ENCODE data around the gene KRIT1.

The KRIT1 gene

DNA sequence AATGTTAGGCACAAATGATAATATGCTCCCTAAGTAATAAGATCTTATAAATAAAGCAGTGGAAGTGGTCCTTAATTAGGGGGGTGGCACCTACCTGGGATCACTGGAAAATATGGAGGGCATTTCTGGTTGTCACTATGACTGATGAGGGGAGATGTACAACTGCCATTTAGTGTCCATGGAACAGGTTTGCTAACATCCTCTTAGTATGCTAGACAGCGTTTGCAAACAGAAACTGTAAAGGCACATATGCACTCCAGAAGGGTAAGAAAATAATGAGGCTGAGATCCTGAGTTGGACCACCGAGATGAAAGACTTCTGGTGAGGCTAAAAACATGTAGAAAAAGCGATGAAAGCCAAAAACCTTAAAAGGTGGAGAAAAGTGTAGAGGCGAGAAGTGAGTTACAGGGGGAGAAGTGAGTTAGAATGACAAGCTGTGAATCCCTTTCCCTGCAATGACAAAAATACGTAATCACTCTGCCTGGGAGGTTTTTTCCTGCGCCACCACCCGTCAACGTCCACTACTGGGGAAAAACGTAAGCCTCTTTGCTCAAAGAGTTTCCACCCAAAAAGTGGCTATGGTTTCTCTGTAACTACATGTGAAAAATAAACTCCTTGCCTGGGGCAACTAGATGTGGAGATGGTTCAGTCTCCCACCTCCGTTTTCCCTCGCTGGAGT lies 767 bp downstream of the KRIT1 start:
- H3K27ac ChIP-seq (replicated peaks), result peak overlapping the region; percentile 90
- no peaks in the 10 kb centered on the region for H3K27me3 ChIP-seq (ENCODE audit: insufficient read depth, poor library complexity, severe bottlenecking)
- TF ChIP-seq POLR2AphosphoS5 (IDR thresholded peaks at IDR 0.05; ENCODE audit: low read depth) (no peak), GABPA (IDR thresholded peaks at IDR 0.05; ENCODE audit: low read depth) (no peak), SPI1 (IDR thresholded peaks at IDR 0.05; ENCODE audit: borderline replicate concordance, low read depth) (no peak)
- TF ChIP-seq, protein P1, sequence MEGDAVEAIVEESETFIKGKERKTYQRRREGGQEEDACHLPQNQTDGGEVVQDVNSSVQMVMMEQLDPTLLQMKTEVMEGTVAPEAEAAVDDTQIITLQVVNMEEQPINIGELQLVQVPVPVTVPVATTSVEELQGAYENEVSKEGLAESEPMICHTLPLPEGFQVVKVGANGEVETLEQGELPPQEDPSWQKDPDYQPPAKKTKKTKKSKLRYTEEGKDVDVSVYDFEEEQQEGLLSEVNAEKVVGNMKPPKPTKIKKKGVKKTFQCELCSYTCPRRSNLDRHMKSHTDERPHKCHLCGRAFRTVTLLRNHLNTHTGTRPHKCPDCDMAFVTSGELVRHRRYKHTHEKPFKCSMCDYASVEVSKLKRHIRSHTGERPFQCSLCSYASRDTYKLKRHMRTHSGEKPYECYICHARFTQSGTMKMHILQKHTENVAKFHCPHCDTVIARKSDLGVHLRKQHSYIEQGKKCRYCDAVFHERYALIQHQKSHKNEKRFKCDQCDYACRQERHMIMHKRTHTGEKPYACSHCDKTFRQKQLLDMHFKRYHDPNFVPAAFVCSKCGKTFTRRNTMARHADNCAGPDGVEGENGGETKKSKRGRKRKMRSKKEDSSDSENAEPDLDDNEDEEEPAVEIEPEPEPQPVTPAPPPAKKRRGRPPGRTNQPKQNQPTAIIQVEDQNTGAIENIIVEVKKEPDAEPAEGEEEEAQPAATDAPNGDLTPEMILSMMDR (IDR thresholded peaks at IDR 0.05; ENCODE audit: insufficient read depth, low read length), result no peak
- TF ChIP-seq, protein P2, sequence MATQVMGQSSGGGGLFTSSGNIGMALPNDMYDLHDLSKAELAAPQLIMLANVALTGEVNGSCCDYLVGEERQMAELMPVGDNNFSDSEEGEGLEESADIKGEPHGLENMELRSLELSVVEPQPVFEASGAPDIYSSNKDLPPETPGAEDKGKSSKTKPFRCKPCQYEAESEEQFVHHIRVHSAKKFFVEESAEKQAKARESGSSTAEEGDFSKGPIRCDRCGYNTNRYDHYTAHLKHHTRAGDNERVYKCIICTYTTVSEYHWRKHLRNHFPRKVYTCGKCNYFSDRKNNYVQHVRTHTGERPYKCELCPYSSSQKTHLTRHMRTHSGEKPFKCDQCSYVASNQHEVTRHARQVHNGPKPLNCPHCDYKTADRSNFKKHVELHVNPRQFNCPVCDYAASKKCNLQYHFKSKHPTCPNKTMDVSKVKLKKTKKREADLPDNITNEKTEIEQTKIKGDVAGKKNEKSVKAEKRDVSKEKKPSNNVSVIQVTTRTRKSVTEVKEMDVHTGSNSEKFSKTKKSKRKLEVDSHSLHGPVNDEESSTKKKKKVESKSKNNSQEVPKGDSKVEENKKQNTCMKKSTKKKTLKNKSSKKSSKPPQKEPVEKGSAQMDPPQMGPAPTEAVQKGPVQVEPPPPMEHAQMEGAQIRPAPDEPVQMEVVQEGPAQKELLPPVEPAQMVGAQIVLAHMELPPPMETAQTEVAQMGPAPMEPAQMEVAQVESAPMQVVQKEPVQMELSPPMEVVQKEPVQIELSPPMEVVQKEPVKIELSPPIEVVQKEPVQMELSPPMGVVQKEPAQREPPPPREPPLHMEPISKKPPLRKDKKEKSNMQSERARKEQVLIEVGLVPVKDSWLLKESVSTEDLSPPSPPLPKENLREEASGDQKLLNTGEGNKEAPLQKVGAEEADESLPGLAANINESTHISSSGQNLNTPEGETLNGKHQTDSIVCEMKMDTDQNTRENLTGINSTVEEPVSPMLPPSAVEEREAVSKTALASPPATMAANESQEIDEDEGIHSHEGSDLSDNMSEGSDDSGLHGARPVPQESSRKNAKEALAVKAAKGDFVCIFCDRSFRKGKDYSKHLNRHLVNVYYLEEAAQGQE (IDR thresholded peaks at IDR 0.05; ENCODE audit: insufficient replicate concordance, low read depth), result no peak
- H3K4me3 ChIP-seq (replicated peaks; ENCODE audit: insufficient read depth, low read length), result peak overlapping the region; percentile 88
- DNase-seq (ENCODE audit: low read depth in 1 of 2, low spot score in 1 of 2), result peak; percentile 10 to 27

DNA sequence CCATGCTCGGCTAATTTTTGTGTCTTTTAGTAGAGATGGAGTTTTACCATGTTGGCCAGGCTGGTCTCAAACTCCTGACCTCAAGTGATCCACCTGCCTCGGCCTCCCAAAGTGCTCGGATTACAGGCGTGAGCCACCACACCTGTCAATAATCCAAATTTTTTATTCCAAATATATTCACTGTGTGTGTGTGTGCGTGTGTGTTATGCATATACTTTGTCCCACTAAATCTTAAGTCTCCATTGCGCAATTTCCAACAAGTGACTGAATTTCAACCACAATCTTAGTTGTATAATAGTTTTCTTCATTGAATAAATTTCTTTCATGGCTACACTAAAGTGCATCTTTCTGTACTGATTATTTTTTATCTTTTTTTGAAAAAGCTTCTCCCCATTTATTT lies 2.7 kb downstream of the KRIT1 start:
- TF ChIP-seq POLR2AphosphoS5 (IDR thresholded peaks at IDR 0.05; ENCODE audit: low read depth), result no peak
- H3K27ac ChIP-seq (replicated peaks), result no peak overlapping the region
- no peaks in the 10 kb centered on the region for H3K27me3 ChIP-seq (ENCODE audit: insufficient read depth, poor library complexity, severe bottlenecking)
- H3K4me3 ChIP-seq (replicated peaks; ENCODE audit: insufficient read depth, low read length), result no peak overlapping the region
- DNase-seq (ENCODE audit: low read depth in 1 of 2, low spot score in 1 of 2), result peak in 1 of 2 experiments; percentile 21

DNA sequence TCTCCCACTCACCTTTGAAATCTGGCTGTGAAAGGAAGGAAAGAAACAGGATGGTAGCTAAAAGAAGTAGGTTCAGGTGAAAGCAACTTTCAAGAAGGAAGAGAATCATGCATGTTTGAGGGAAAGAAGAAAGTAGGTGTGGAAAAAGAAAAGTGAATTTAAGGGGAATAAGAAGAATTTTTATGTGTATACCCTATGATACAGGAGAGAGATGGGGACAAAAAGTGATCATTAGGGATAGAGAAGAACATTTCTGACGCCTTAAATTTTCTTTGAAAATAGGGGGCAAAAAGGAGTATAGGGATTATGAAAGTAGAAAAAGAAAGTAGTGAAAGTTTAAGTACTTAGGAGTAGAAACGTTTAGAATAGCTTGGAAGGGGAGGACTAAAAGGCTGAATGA lies 15.2 kb downstream of the KRIT1 start:
- no peaks in the 10 kb centered on the region for H3K27me3 ChIP-seq (ENCODE audit: insufficient read depth, poor library complexity, severe bottlenecking)
- no peak overlapping the region for H3K4me3 ChIP-seq (replicated peaks; ENCODE audit: insufficient read depth, low read length)
- no peak for DNase-seq (ENCODE audit: low read depth in 1 of 2, low spot score in 1 of 2)
- TF ChIP-seq, protein P1 (IDR thresholded peaks at IDR 0.05; ENCODE audit: insufficient read depth, low read length), result no peak
- TF ChIP-seq POLR2AphosphoS5 (IDR thresholded peaks at IDR 0.05; ENCODE audit: low read depth), result no peak
- TF ChIP-seq SPI1 (IDR thresholded peaks at IDR 0.05; ENCODE audit: borderline replicate concordance, low read depth), result no peak
- no peak for TF ChIP-seq GABPA (IDR thresholded peaks at IDR 0.05; ENCODE audit: low read depth)
- TF ChIP-seq, protein P2 (IDR thresholded peaks at IDR 0.05; ENCODE audit: insufficient replicate concordance, low read depth), result no peak
- no peak overlapping the region for H3K27ac ChIP-seq (replicated peaks)

DNA sequence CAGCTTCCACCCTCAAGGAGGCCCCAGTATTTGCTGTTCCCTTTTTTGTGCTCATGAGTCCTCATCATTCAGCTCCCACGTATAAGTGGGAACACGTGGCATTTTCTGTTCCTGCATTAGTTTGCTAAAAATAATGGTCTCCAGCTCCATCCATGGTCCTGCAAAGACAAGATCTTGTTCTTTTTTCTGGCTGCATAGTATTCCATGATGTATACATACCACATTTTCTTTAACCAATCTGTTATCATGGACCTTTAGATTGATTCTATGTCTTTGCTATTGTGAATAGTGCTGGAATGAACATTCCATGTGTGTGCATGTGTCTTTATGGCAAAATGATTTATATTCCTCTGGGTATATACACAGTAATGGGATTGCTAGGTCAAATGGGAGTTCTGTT lies 17.0 kb downstream of the KRIT1 start:
- TF ChIP-seq, protein P2 (IDR thresholded peaks at IDR 0.05; ENCODE audit: insufficient replicate concordance, low read depth), result no peak
- TF ChIP-seq POLR2AphosphoS5 (IDR thresholded peaks at IDR 0.05; ENCODE audit: low read depth), result no peak
- TF ChIP-seq, protein P1 (IDR thresholded peaks at IDR 0.05; ENCODE audit: insufficient read depth, low read length), result no peak
- no peak for TF ChIP-seq GABPA (IDR thresholded peaks at IDR 0.05; ENCODE audit: low read depth)
- TF ChIP-seq SPI1 (IDR thresholded peaks at IDR 0.05; ENCODE audit: borderline replicate concordance, low read depth), result no peak
- DNase-seq (ENCODE audit: low read depth in 1 of 2, low spot score in 1 of 2), result no peak
- no peak overlapping the region for H3K27ac ChIP-seq (replicated peaks)
- no peak overlapping the region for H3K4me3 ChIP-seq (replicated peaks; ENCODE audit: insufficient read depth, low read length)
- no peaks in the 10 kb centered on the region for H3K27me3 ChIP-seq (ENCODE audit: insufficient read depth, poor library complexity, severe bottlenecking)

Data from HL-60 (cell line).